OCI-LY7 (cell line): ENCODE measurements around the gene RPL3. TPM values are rescaled to one million over a fixed set of nuclear protein-coding genes. Genes with fewer than 3 reads are reported as not detected.

Experiments used
- BruUV-seq: library from RNA; stranded (reverse); fragments of 400-500 nt; replicated peaks from 2 replicates; lab custom pipeline; 2021; lab: Mats Ljungman, UMichigan
- CTCF ChIA-PET: fragments of 300-600 bp; sonication (Branson Sonifier 250); formaldehyde crosslinking; loops from one replicate; lab custom pipeline; 2022; ENCODE audit warnings: antibody characterized with exemption; ENCODE audit not compliant: unreplicated experiment; lab: Charles Lee
- POLR2A ChIA-PET: fragments of 300-600 bp; sonication (Branson Sonifier 250); formaldehyde crosslinking; loops from one replicate; lab custom pipeline; 2022; ENCODE audit warnings: antibody characterized with exemption; lab: Charles Lee
- DNase-seq: peaks from one replicate; pipeline ENCODE4 v3.0.0-alpha.2; 2015; ENCODE audit warnings: low spot score
- H2AFZ ChIP-seq: fragments of 200-600 bp; sonication (generic), shearing (Covaris generic); 2 replicates; pipeline ENCODE4 v1.6.1; 2014; ENCODE audit warnings: mild to moderate bottlenecking, antibody characterized with exemption, low read length, moderate library complexity
- H3K27ac ChIP-seq: fragments of 200-600 bp; sonication (generic); 2 replicates; pipeline ENCODE4 v1.5.1; 2014; ENCODE audit warnings: mixed run types, low read depth, mild to moderate bottlenecking, moderate library complexity, low read length, inconsistent platforms; ENCODE audit not compliant: poor library complexity, severe bottlenecking
- H3K36me3 ChIP-seq: fragments of 200-600 bp; sonication (generic); 2 replicates; pipeline ENCODE4 v1.6.1; 2014; ENCODE audit warnings: mild to moderate bottlenecking, antibody characterized with exemption, low read length, moderate library complexity, mixed read lengths; ENCODE audit not compliant: insufficient read depth
- H3K4me1 ChIP-seq: fragments of 200-600 bp; sonication (generic); 2 replicates; pipeline ENCODE4 v1.5.1; 2014; ENCODE audit warnings: mild to moderate bottlenecking, low read length; ENCODE audit not compliant: insufficient read depth, poor library complexity, severe bottlenecking
- H3K4me2 ChIP-seq: fragments of 200-600 bp; sonication (generic); 2 replicates; pipeline ENCODE4 v1.6.1; 2014; ENCODE audit warnings: mild to moderate bottlenecking, low read length
- H3K4me3 ChIP-seq: fragments of 200-600 bp; sonication (generic); 2 replicates; pipeline ENCODE4 v1.5.1; 2014; ENCODE audit warnings: mild to moderate bottlenecking, low read depth, low read length; ENCODE audit not compliant: poor library complexity, severe bottlenecking
- H3K79me2 ChIP-seq: fragments of 200-600 bp; sonication (generic); 2 replicates; pipeline ENCODE4 v1.6.1; 2016; ENCODE audit warnings: low read depth, mild to moderate bottlenecking, low read length, moderate library complexity, mixed read lengths; ENCODE audit not compliant: insufficient read depth
- H3K9me2 ChIP-seq: fragments of 200-600 bp; sonication (generic); 2 replicates; pipeline ENCODE4 v1.6.1; 2016; ENCODE audit warnings: mild to moderate bottlenecking, low read length, mixed read lengths; ENCODE audit not compliant: insufficient read depth
- H3K9me3 ChIP-seq: fragments of 200-600 bp; sonication (generic); 2 replicates; pipeline ENCODE4 v1.6.1; 2014; ENCODE audit warnings: mild to moderate bottlenecking, mixed run types, low read length, mixed read lengths
- H4K20me1 ChIP-seq: fragments of 200-600 bp; sonication (generic); 2 replicates; pipeline ENCODE4 v1.6.1; 2014; ENCODE audit warnings: mild to moderate bottlenecking, antibody characterized with exemption, low read length, moderate library complexity, mixed read lengths; ENCODE audit not compliant: insufficient read depth
- CTCF ChIP-seq: fragments of 200-600 bp; sonication (generic); conservative IDR thresholded peaks from 2 replicates; pipeline ENCODE4 v1.5.1; 2014; ENCODE audit warnings: mild to moderate bottlenecking, antibody characterized with exemption, low read length, moderate library complexity, mixed read lengths
- EZH2phosphoT487 ChIP-seq: fragments of 200-600 bp; sonication (generic); IDR thresholded peaks from 2 replicates; pipeline ENCODE4 v1.6.1; 2018; ENCODE audit warnings: low read depth, borderline replicate concordance, mild to moderate bottlenecking, mixed run types, antibody characterized with exemption, low read length, moderate library complexity, mixed read lengths
- intact Hi-C: fragments of 100-400 bp; cut with micrococcal nuclease; formaldehyde crosslinking; loops from one replicate; pipeline ENCODE4 v1.10.0; 2022; ENCODE audit not compliant: unreplicated experiment
- total RNA-seq, 2 experiments: library from RNA; depleted of rRNA in 1 of 2; stranded (reverse); fragments of >200 nt in 1 of 2; shearing (Covaris generic) in 1 of 2; gene quantifications; 2 replicates each; pipeline ENCODE4 v1.2.3, GENCODE V29; 2014 to 2022

The RPL3 gene
- total RNA-seq, 2 experiments from 2014 or later: 2,313 to 2,457 TPM

GRCh38 chr22:39367035-39367434 is 47.6 kb upstream of the RPL3 start:
- no peak overlapping the region for H2AFZ ChIP-seq
- no peak for TF ChIP-seq CTCF
- TF ChIP-seq EZH2phosphoT487: no peak
- H3K4me1 ChIP-seq: peaks cover 9% of the 10 kb centered on the region
- no TSS peak for BruUV-seq
- H3K9me2 ChIP-seq: no peaks in the 10 kb centered on the region
- H3K36me3 ChIP-seq: no peaks in the 10 kb centered on the region
- ChIA-PET CTCF (no interaction called here), POLR2A (interaction anchor here (0.6 to 0.7 kb wide), 3 partner anchors 14 to 212 kb away, joined by 3 read pairs; no protein-coding TSS in a partner anchor)
- no peak overlapping the region for H3K27ac ChIP-seq
- intact Hi-C loops: no loop called here
- no peaks in the 10 kb centered on the region for H3K9me3 ChIP-seq
- no peak for DNase-seq
- H3K4me2 ChIP-seq: no peak overlapping the region
- H3K4me3 ChIP-seq: no peak overlapping the region
- H3K79me2 ChIP-seq: no peaks in the 10 kb centered on the region
- H4K20me1 ChIP-seq: no peaks in the 10 kb centered on the region

- H3K27ac ChIP-seq: no peak overlapping the region
- H3K79me2 ChIP-seq: no peaks in the 10 kb centered on the region
- no peaks in the 10 kb centered on the region for H4K20me1 ChIP-seq
- intact Hi-C loops: no loop called here
- peaks cover 9% of the 10 kb centered on the region for H3K4me1 ChIP-seq
- H3K9me3 ChIP-seq: no peaks in the 10 kb centered on the region
- ChIA-PET POLR2A (no interaction called here), CTCF (interaction anchor here (0.5 kb wide), 1 partner anchor 164 kb away, joined by 3 read pairs; no protein-coding TSS in a partner anchor)
- no peak overlapping the region for H3K4me3 ChIP-seq
- DNase-seq: no peak
- no TSS peak for BruUV-seq
- no peaks in the 10 kb centered on the region for H3K36me3 ChIP-seq
- TF ChIP-seq CTCF (no peak), EZH2phosphoT487 (no peak)
- H3K4me2 ChIP-seq: no peak overlapping the region
- no peak overlapping the region for H2AFZ ChIP-seq
- H3K9me2 ChIP-seq: no peaks in the 10 kb centered on the region
Observed at GRCh38 chr22:39365492-39365780, 46.0 kb upstream of the RPL3 start.

GRCh38 chr22:39364714-39365491 is 45.5 kb upstream of the RPL3 start:
- TF ChIP-seq CTCF: no peak
- TF ChIP-seq EZH2phosphoT487: no peak
- Histone ChIP-seq H3K4me3 (no peak overlapping the region), H3K36me3 (no peaks in the 10 kb centered on the region), H3K9me3 (no peaks in the 10 kb centered on the region), H3K4me1 (peaks cover 9% of the 10 kb centered on the region), H3K27ac (no peak overlapping the region), H3K79me2 (no peaks in the 10 kb centered on the region), H3K9me2 (no peaks in the 10 kb centered on the region), H2AFZ (no peak overlapping the region), H3K4me2 (no peak overlapping the region), H4K20me1 (no peaks in the 10 kb centered on the region)
- no TSS peak for BruUV-seq
- ChIA-PET CTCF (interaction anchor here (0.5 to 0.6 kb wide), 2 partner anchors 13 to 164 kb away, joined by 3 to 6 read pairs; no protein-coding TSS in a partner anchor), POLR2A (interaction anchor here (0.5 kb wide), 1 partner anchor 17 kb away, joined by 3 read pairs; no protein-coding TSS in a partner anchor)
- DNase-seq: no peak
- intact Hi-C loops: no loop called here
